H9 (cell line): ENCODE measurements around the gene HOXD13. TPM values are rescaled to one million over a fixed set of nuclear protein-coding genes. Genes with fewer than 3 reads are reported as not detected.

Source experiments
- DNase-seq: peaks from one replicate; pipeline ENCODE4 v3.0.0-alpha.2; 2017
- H2AFZ ChIP-seq: one replicate; pipeline ENCODE4 v1.6.1; 2013; ENCODE audit warnings: mild to moderate bottlenecking, low read length, control low read depth, moderate library complexity
- H2AK5ac ChIP-seq: 2 replicates; pipeline ENCODE4 v1.6.1; 2013; ENCODE audit warnings: low read length, control low read depth, mixed read lengths; ENCODE audit not compliant: insufficient read length
- H2BK120ac ChIP-seq: one replicate; pipeline ENCODE4 v1.6.1; 2013; ENCODE audit warnings: low read depth, mild to moderate bottlenecking, low read length, control low read depth, inconsistent platforms; ENCODE audit not compliant: poor library complexity, severe bottlenecking
- H2BK12ac ChIP-seq: 2 replicates; pipeline ENCODE4 v1.6.1; 2013; ENCODE audit warnings: low read length, control low read depth, mixed read lengths, low read depth; ENCODE audit not compliant: insufficient read length
- H2BK15ac ChIP-seq: 2 replicates; pipeline ENCODE4 v1.6.1; 2013; ENCODE audit warnings: low read depth, low read length, control low read depth
- H2BK20ac ChIP-seq: one replicate; pipeline ENCODE4 v1.6.1; 2013; ENCODE audit warnings: low read depth, mild to moderate bottlenecking, low read length, control low read depth, inconsistent platforms; ENCODE audit not compliant: poor library complexity, severe bottlenecking
- H2BK5ac ChIP-seq: 2 replicates; pipeline ENCODE4 v1.6.1; 2013; ENCODE audit warnings: low read length, control low read depth, mixed read lengths; ENCODE audit not compliant: insufficient read length
- H3K14ac ChIP-seq: 2 replicates; pipeline ENCODE4 v1.6.1; 2013; ENCODE audit warnings: low read length, control low read depth; ENCODE audit not compliant: insufficient read depth
- H3K18ac ChIP-seq: 2 replicates; pipeline ENCODE4 v1.6.1; 2013; ENCODE audit warnings: low read depth, mild to moderate bottlenecking, mixed read lengths, low read length, control low read depth; ENCODE audit not compliant: insufficient read length
- H3K23ac ChIP-seq: 2 replicates; pipeline ENCODE4 v1.6.1; 2013; ENCODE audit warnings: low read length, control low read depth, mixed read lengths, low read depth; ENCODE audit not compliant: insufficient read length
- H3K23me2 ChIP-seq: 2 replicates; pipeline ENCODE4 v1.6.1; 2013; ENCODE audit warnings: low read depth, mild to moderate bottlenecking, mixed read lengths, low read length, control low read depth; ENCODE audit not compliant: insufficient read length, poor library complexity, severe bottlenecking
- H3K27ac ChIP-seq: 2 replicates; pipeline ENCODE4 v1.5.1; 2013; ENCODE audit warnings: low read length, control low read depth, mixed read lengths, low read depth; ENCODE audit not compliant: insufficient read length
- H3K27me3 ChIP-seq: 2 replicates; pipeline ENCODE4 v1.6.1; 2013; ENCODE audit warnings: low read length, control low read depth, inconsistent platforms; ENCODE audit not compliant: insufficient read depth
- H3K4ac ChIP-seq: 2 replicates; pipeline ENCODE4 v1.6.1; 2013; ENCODE audit warnings: low read depth, mild to moderate bottlenecking, control low read depth, inconsistent platforms, low read length, moderate library complexity
- H3K4me1 ChIP-seq: 2 replicates; pipeline ENCODE4 v1.6.1; 2013; ENCODE audit warnings: low read length, control low read depth, inconsistent platforms; ENCODE audit not compliant: insufficient read depth
- H3K4me2 ChIP-seq: 2 replicates; pipeline ENCODE4 v1.6.1; 2013; ENCODE audit warnings: low read length, control low read depth, mixed read lengths; ENCODE audit not compliant: insufficient read length, insufficient read depth
- H3K56ac ChIP-seq: 2 replicates; pipeline ENCODE4 v1.6.1; 2013; ENCODE audit warnings: low read depth, mild to moderate bottlenecking, mixed read lengths, low read length, control low read depth; ENCODE audit not compliant: insufficient read length
- H3K79me1 ChIP-seq: 2 replicates; pipeline ENCODE4 v1.6.1; 2013; ENCODE audit warnings: low read depth, mild to moderate bottlenecking, moderate library complexity, low read length, control low read depth, inconsistent platforms; ENCODE audit not compliant: insufficient read depth, poor library complexity, severe bottlenecking
- H3K79me2 ChIP-seq: 2 replicates; pipeline ENCODE4 v1.6.1; 2013; ENCODE audit warnings: low read length, control low read depth, inconsistent platforms; ENCODE audit not compliant: insufficient read depth
- H3K9ac ChIP-seq: 2 replicates; pipeline ENCODE4 v1.6.1; 2013; ENCODE audit warnings: low read length, control low read depth, mixed read lengths; ENCODE audit not compliant: insufficient read length; ENCODE audit errors: extremely low read depth
- H3K9me3 ChIP-seq: one replicate; pipeline ENCODE4 v1.6.1; 2013; ENCODE audit warnings: low read depth, low read length, inconsistent platforms; ENCODE audit not compliant: control insufficient read depth
- H3T11ph ChIP-seq: one replicate; pipeline ENCODE4 v1.6.1; 2013; ENCODE audit warnings: mild to moderate bottlenecking, low read length, control low read depth, inconsistent platforms
- H4K20me1 ChIP-seq: one replicate; pipeline ENCODE4 v1.6.1; 2013; ENCODE audit not compliant: control insufficient read depth, insufficient read length, insufficient read depth
- H4K5ac ChIP-seq: 2 replicates; pipeline ENCODE4 v1.6.1; 2013; ENCODE audit warnings: low read depth, mild to moderate bottlenecking, mixed read lengths, low read length, control low read depth; ENCODE audit not compliant: insufficient read length
- H4K8ac ChIP-seq: replicated peaks from 2 replicates; pipeline ENCODE4 v1.6.1; 2013; ENCODE audit warnings: low read length, control low read depth, mixed read lengths, low read depth; ENCODE audit not compliant: insufficient read length
- H4K91ac ChIP-seq: 2 replicates; pipeline ENCODE4 v1.6.1; 2013; ENCODE audit warnings: low read depth, mild to moderate bottlenecking, moderate library complexity, mixed read lengths, low read length, control low read depth; ENCODE audit not compliant: insufficient read length
- H3K27ac Mint-ChIP-seq, 3 experiments: 2 replicates in 2 of 3; 3 replicates in 1 of 3; pipeline ENCODE4 v1.8.0; 2020 to 2021; ENCODE audit warnings: mixed read lengths in 3 of 3, mild to moderate bottlenecking in 1 of 3, moderate library complexity in 1 of 3
- H3K27me3 Mint-ChIP-seq: 2 replicates; pipeline ENCODE4 v1.8.0; 2021; ENCODE audit warnings: low read depth, mild to moderate bottlenecking, moderate library complexity, mixed read lengths
- H3K36me3 Mint-ChIP-seq, 3 experiments: 2 replicates in 2 of 3; 3 replicates in 1 of 3; pipeline ENCODE4 v1.8.0; 2020 to 2021; ENCODE audit warnings: low read depth in 3 of 3, mixed read lengths in 3 of 3; ENCODE audit not compliant: insufficient read depth in 1 of 3
- H3K4me1 Mint-ChIP-seq, 2 experiments: 2 replicates each; pipeline ENCODE4 v1.8.0; 2020; ENCODE audit warnings: mixed read lengths in 2 of 2
- H3K4me3 Mint-ChIP-seq, 2 experiments: 2 replicates in 1 of 2; 3 replicates in 1 of 2; pipeline ENCODE4 v1.8.0; 2020 to 2021; ENCODE audit warnings: mild to moderate bottlenecking in 2 of 2, mixed read lengths in 2 of 2, moderate library complexity in 1 of 2
- H3K9me3 Mint-ChIP-seq, 2 experiments: 2 replicates in 1 of 2; 3 replicates in 1 of 2; pipeline ENCODE4 v1.8.0; 2020; ENCODE audit warnings: mild to moderate bottlenecking in 2 of 2, mixed read lengths in 2 of 2, moderate library complexity in 1 of 2
- WGBS: extraction: QIAGEN DNeasy Blood & Tissue Kit; methylation state at CpG from one replicate; pipeline ENCODE4 v1.1.7; 2013; ENCODE audit warnings: missing lambda C conversion rate, low lambda C conversion rate, mixed read lengths; ENCODE audit not compliant: insufficient read length; ENCODE audit errors: extremely low coverage; 5-methylcytosine and 5-hydroxymethylcytosine counted together
- total RNA-seq: library from RNA; stranded (reverse); gene quantifications from 2 replicates; pipeline ENCODE4 v1.2.1, GENCODE V29; 2021
- TF ChIP-seq, protein P1 (sequence below): fragments of 200-600 bp; sonication (generic); conservative IDR thresholded peaks from 3 replicates; pipeline ENCODE4 v1.8.0; 2021; ENCODE audit warnings: antibody characterized with exemption, mild to moderate bottlenecking

The HOXD13 gene
- total RNA-seq, 1 experiment from 2014 or later, result not detected

GRCh38 chr2:176122683-176123410, 30.3 kb downstream of the HOXD13 start, which contains the start of gene HOXD9:
HOXD9 (plus strand) TSS chr2:176122719; CDS start chr2:176122769, 50 bp downstream.
- Mint-ChIP-seq H3K27ac (no peak within 1 kb of the TSS), H3K4me3 (peak within 1 kb of the TSS; percentile 45 to 77), H3K27me3 (peaks cover 99% of the 10 kb centered on the region), H3K36me3 (no peaks in the 10 kb centered on the region; a peak in 1 of 7 replicates), H3K9me3 (peaks cover 2 to 18% of the 10 kb centered on the region in 2 experiments), H3K4me1 (peaks cover 0 to 8% of the 10 kb centered on the region in 2 experiments; a peak in 2 of 4 replicates)
- no peak within 1 kb of the TSS for H3K27ac ChIP-seq
- H2AK5ac ChIP-seq, result no peak within 1 kb of the TSS
- H4K8ac ChIP-seq, result no peak within 1 kb of the TSS
- H2BK5ac ChIP-seq, result no peak within 1 kb of the TSS
- no peak within 1 kb of the TSS for H3T11ph ChIP-seq
- no peak within 1 kb of the TSS for H3K23ac ChIP-seq
- H3K27me3 ChIP-seq, result peaks cover 95% of the 10 kb centered on the region
- H2BK120ac ChIP-seq, result no peak within 1 kb of the TSS
- no peak within 1 kb of the TSS for H3K4me2 ChIP-seq
- no peak within 1 kb of the TSS for H3K4ac ChIP-seq
- H4K91ac ChIP-seq, result no peak within 1 kb of the TSS
- H2AFZ ChIP-seq, result no peak within 1 kb of the TSS
- H3K79me1 ChIP-seq, result no peaks in the 10 kb centered on the region
- WGBS, result no CpG with 5 or more reads among the region's 84 CpGs
- H4K5ac ChIP-seq, result no peak within 1 kb of the TSS
- no peaks in the 10 kb centered on the region for H3K4me1 ChIP-seq
- no peak within 1 kb of the TSS for H2BK20ac ChIP-seq
- H3K9ac ChIP-seq, result no peak within 1 kb of the TSS
- H2BK15ac ChIP-seq, result no peak within 1 kb of the TSS
- no peaks in the 10 kb centered on the region for H3K9me3 ChIP-seq
- H3K23me2 ChIP-seq, result peaks cover 2% of the 10 kb centered on the region
- H3K14ac ChIP-seq, result no peak within 1 kb of the TSS
- no peak within 1 kb of the TSS for H2BK12ac ChIP-seq
- peak; percentile 67 for DNase-seq
- H3K79me2 ChIP-seq, result no peaks in the 10 kb centered on the region
- H3K18ac ChIP-seq, result no peak within 1 kb of the TSS
- TF ChIP-seq, protein P1, sequence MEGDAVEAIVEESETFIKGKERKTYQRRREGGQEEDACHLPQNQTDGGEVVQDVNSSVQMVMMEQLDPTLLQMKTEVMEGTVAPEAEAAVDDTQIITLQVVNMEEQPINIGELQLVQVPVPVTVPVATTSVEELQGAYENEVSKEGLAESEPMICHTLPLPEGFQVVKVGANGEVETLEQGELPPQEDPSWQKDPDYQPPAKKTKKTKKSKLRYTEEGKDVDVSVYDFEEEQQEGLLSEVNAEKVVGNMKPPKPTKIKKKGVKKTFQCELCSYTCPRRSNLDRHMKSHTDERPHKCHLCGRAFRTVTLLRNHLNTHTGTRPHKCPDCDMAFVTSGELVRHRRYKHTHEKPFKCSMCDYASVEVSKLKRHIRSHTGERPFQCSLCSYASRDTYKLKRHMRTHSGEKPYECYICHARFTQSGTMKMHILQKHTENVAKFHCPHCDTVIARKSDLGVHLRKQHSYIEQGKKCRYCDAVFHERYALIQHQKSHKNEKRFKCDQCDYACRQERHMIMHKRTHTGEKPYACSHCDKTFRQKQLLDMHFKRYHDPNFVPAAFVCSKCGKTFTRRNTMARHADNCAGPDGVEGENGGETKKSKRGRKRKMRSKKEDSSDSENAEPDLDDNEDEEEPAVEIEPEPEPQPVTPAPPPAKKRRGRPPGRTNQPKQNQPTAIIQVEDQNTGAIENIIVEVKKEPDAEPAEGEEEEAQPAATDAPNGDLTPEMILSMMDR, result no peak
- H3K56ac ChIP-seq, result no peak within 1 kb of the TSS
- peaks cover 2% of the 10 kb centered on the region for H4K20me1 ChIP-seq
